DND-41 (cell line): Measurements from ENCODE around the gene PI4K2A.

Source experiments
- ATAC-seq: fragments of 200-7000 bp; cut with Tn5 transposase; 3 replicates; pipeline ENCODE4 v1.9.1; 2021; ENCODE audit warnings: low read depth; ENCODE audit not compliant: insufficient read depth
- DNase-seq: peaks from one replicate; pipeline ENCODE4 v3.0.0-alpha.2; 2020
- H2AFZ ChIP-seq: 2 replicates; pipeline ENCODE4 v1.6.0; 2012; ENCODE audit warnings: low read depth, low read length
- H3K27ac ChIP-seq: 2 replicates; pipeline ENCODE4 v1.5.1; 2012; ENCODE audit warnings: low read length, inconsistent platforms
- H3K27me3 ChIP-seq: fragments of 200-600 bp; sonication (generic); 2 replicates; pipeline ENCODE4 v1.6.0; 2012; ENCODE audit warnings: low read length, mild to moderate bottlenecking, inconsistent platforms; ENCODE audit not compliant: insufficient read depth, poor library complexity
- H3K36me3 ChIP-seq: 2 replicates; pipeline ENCODE4 v1.5.1; 2012; ENCODE audit warnings: low read length, inconsistent platforms; ENCODE audit not compliant: insufficient read depth
- H3K4me1 ChIP-seq: 2 replicates; pipeline ENCODE4 v1.5.1; 2012; ENCODE audit warnings: mild to moderate bottlenecking, low read length; ENCODE audit not compliant: insufficient read depth
- H3K4me2 ChIP-seq: 2 replicates; pipeline ENCODE4 v1.6.0; 2012; ENCODE audit warnings: mild to moderate bottlenecking, moderate library complexity, low read length, inconsistent platforms; ENCODE audit not compliant: insufficient read depth
- H3K4me3 ChIP-seq, 2 experiments: fragments of 200-600 bp in 1 of 2; shearing (Covaris generic) in 1 of 2; 2 replicates each; pipeline ENCODE4 v1.5.1; 2012 to 2016; ENCODE audit warnings: inconsistent platforms in 2 of 2, low read length in 2 of 2, mild to moderate bottlenecking in 2 of 2, low read depth in 1 of 2, moderate library complexity in 1 of 2
- H3K79me2 ChIP-seq: 2 replicates; pipeline ENCODE4 v1.6.0; 2012; ENCODE audit warnings: low read length, inconsistent platforms; ENCODE audit not compliant: insufficient read depth
- H3K9ac ChIP-seq: 2 replicates; pipeline ENCODE4 v1.6.0; 2012; ENCODE audit warnings: low read depth, mild to moderate bottlenecking, inconsistent platforms, low read length, moderate library complexity
- H3K9me3 ChIP-seq: 2 replicates; pipeline ENCODE4 v1.5.1; 2012; ENCODE audit warnings: low read length, moderate library complexity, mild to moderate bottlenecking, inconsistent platforms; ENCODE audit not compliant: insufficient read depth, severe bottlenecking
- H4K20me1 ChIP-seq: 2 replicates; pipeline ENCODE4 v1.6.0; 2012; ENCODE audit warnings: low read length; ENCODE audit not compliant: insufficient read depth
- CTCF ChIP-seq: IDR thresholded peaks from 2 replicates; pipeline ENCODE4 v1.5.1; 2012; ENCODE audit warnings: borderline replicate concordance, low read length, moderate library complexity, mild to moderate bottlenecking; ENCODE audit not compliant: poor library complexity, severe bottlenecking; ENCODE audit errors: extremely low read depth
- EZH2 ChIP-seq: IDR thresholded peaks from 3 replicates; pipeline ENCODE4 v1.6.1; 2012; ENCODE audit warnings: borderline replicate concordance, low read depth, mild to moderate bottlenecking, moderate library complexity, low read length, inconsistent platforms; ENCODE audit not compliant: severe bottlenecking

The PI4K2A gene

DNA sequence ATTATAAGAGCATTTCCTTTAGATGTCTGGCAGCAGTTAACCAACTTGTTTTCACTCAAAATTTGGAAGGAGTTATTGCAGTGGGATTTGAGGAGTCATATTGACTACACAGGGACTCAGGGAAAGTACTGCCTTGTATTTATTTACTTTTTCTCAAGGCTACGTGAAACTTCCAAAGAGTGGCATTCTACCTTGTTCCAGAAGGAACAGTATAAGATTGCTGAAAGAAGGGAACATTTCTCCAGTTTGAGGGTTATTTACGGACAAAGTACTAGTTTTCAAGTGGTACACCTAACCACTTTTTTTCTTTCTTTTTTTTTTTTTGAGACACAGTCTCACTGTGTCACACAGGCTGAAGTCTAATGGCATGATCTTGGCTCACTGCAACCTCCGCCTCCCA lies 12.2 kb upstream of the PI4K2A start:
- Histone ChIP-seq H3K4me1 (no peaks in the 10 kb centered on the region), H3K9ac (no peak overlapping the region), H3K36me3 (no peaks in the 10 kb centered on the region), H3K79me2 (no peaks in the 10 kb centered on the region), H3K4me2 (no peak overlapping the region), H4K20me1 (no peaks in the 10 kb centered on the region), H3K4me3 (no peak overlapping the region), H3K27me3 (peaks cover 2% of the 10 kb centered on the region), H3K27ac (no peak overlapping the region), H2AFZ (no peak overlapping the region), H3K9me3 (no peaks in the 10 kb centered on the region)
- no peak for TF ChIP-seq CTCF
- TF ChIP-seq EZH2: no peak
- ATAC-seq: no peak
- DNase-seq: no peak

DNA sequence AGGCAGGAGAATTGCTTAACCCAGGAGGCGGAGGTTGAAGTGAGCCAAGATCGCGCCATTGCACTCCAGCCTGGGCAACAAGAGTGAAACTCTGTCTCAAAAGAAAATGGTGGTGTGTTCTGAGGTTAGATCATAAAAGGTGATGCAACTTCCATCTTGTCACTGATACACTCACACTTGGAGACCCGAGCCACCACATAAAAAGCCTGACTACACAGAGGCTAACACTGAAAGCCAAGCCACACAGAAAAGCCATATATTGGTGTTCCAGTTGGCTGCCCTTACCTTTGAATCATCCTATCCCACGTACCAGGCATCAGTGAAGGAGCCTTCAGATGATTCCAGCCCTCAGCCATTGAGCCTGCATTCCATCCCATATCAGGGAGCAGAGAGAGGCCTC lies 11.2 kb upstream of the PI4K2A start:
- no peak overlapping the region for H3K9ac ChIP-seq
- H3K9me3 ChIP-seq: no peaks in the 10 kb centered on the region
- no peak for ATAC-seq
- no peaks in the 10 kb centered on the region for H3K4me1 ChIP-seq
- no peak for TF ChIP-seq EZH2
- H3K4me3 ChIP-seq: no peak overlapping the region
- H4K20me1 ChIP-seq: no peaks in the 10 kb centered on the region
- H3K79me2 ChIP-seq: no peaks in the 10 kb centered on the region
- H2AFZ ChIP-seq: no peak overlapping the region
- H3K27ac ChIP-seq: no peak overlapping the region
- H3K27me3 ChIP-seq: peaks cover 2% of the 10 kb centered on the region
- no peak overlapping the region for H3K4me2 ChIP-seq
- DNase-seq: no peak
- no peaks in the 10 kb centered on the region for H3K36me3 ChIP-seq

DNA sequence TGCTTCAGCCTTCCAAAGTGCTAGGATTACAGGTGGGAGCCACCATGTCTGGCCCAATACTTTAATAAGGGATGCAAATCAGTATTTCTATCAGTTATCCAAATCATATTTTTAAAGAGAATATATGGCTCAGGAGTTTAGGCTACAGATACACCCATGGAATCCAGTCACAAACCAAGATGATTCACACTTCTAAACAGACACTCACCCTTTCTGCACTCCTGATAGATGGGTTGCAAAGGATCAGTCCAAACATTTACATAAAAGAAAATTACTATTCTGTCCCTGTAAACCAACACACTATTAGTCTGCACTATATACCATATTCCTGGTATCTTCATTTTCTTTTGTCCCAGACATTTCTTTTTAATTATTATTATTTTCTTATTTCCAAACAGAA lies 9.4 kb upstream of the PI4K2A start:
- no peak for ATAC-seq
- no peaks in the 10 kb centered on the region for H3K4me1 ChIP-seq
- no peaks in the 10 kb centered on the region for H4K20me1 ChIP-seq
- no peaks in the 10 kb centered on the region for H3K36me3 ChIP-seq
- H2AFZ ChIP-seq: no peak overlapping the region
- no peaks in the 10 kb centered on the region for H3K79me2 ChIP-seq
- no peak overlapping the region for H3K4me3 ChIP-seq
- no peak overlapping the region for H3K9ac ChIP-seq
- TF ChIP-seq EZH2: no peak
- no peak for TF ChIP-seq CTCF
- H3K4me2 ChIP-seq: no peak overlapping the region
- H3K27ac ChIP-seq: no peak overlapping the region
- no peak for DNase-seq
- H3K9me3 ChIP-seq: no peaks in the 10 kb centered on the region
- peaks cover 2% of the 10 kb centered on the region for H3K27me3 ChIP-seq

DNA sequence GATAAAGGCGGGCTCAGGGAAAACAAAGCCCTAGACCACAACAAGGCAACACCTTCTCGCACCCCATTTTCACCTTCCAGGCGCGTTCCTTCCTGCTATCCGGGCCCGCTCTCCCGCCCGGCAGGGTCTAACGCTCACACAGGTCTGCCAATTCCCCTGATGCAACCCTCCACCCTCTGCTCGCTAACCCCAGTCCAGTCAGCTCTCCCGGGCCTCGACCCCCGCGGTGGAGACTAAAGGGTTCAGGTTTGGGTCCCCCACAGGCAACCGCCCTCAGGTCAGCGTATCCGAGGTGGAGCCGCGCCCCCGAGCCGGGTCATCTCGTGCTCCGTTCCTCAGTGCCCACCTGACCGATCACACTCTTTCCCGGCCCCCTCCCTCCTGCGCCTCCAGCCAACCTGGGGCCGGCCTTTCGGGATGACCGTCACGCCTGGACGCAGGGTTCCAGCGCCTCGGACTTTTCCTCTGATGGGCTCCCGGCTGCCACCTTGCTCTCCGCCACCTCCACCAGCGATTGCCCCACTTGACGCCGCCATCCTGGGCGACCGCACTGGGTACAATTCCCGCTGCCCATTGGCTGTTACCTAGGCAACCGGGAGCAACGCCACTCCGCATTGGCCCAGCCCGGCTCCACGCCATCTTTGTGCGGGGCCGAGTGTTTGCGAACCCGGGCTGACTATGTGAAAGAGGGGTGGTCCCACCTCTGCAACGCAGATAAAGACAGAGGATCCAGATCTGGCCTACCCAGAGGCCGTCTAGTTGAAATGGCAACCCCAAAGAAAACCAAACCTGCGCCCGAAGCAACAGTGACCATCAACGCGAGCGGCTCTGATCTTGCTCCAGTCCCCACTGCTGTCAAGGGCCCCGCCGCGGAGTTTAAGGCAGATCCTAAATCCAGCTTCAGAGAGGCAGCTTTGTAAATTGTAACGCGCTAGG lies 7.3 kb upstream of the PI4K2A start, which contains the start of gene MORN4:
MORN4 (minus strand) TSS at position 552 of the 936 bp plus-strand sequence. CDS start 13,847 bp downstream, outside the sequence.
- Histone ChIP-seq H4K20me1 (no peaks in the 10 kb centered on the region), H3K9me3 (no peaks in the 10 kb centered on the region), H3K4me1 (no peaks in the 10 kb centered on the region), H3K27ac (no peak within 1 kb of the TSS), H3K4me2 (no peak within 1 kb of the TSS), H3K36me3 (no peaks in the 10 kb centered on the region), H3K9ac (no peak within 1 kb of the TSS), H3K27me3 (no peaks in the 10 kb centered on the region), H3K79me2 (no peaks in the 10 kb centered on the region), H2AFZ (no peak within 1 kb of the TSS), H3K4me3 (no peak within 1 kb of the TSS)
- no peak for DNase-seq
- ATAC-seq: no peak
- TF ChIP-seq CTCF: no peak
- no peak for TF ChIP-seq EZH2
